Mesenchymal stem cell (in vitro differentiated cells and primary cell): Measurements from ENCODE around the gene MBD3L3.
A peak's percentile ranks its signal among the peaks of the same experiment; 100 is the strongest.
"Not testable (repeated sequence)": the region's sequence is repeated elsewhere in the genome, so short reads cannot be mapped to it uniquely, and the experiment has no call there.

ENCODE experiments used
- DNase-seq: peaks from one replicate; pipeline ENCODE4 v3.0.0-alpha.2; 2013
- H2AFZ ChIP-seq: one replicate; pipeline ENCODE4 v1.6.1; 2013; ENCODE audit warnings: low read depth, mild to moderate bottlenecking, control low read depth, inconsistent platforms, low read length, moderate library complexity
- H2AK5ac ChIP-seq: 2 replicates; pipeline ENCODE4 v1.6.1; 2013; ENCODE audit warnings: low read length, moderate library complexity, mild to moderate bottlenecking, inconsistent platforms; ENCODE audit not compliant: severe bottlenecking
- H2BK120ac ChIP-seq: one replicate; pipeline ENCODE4 v1.6.1; 2013; ENCODE audit warnings: low read depth, mild to moderate bottlenecking, inconsistent platforms, low read length, moderate library complexity
- H2BK12ac ChIP-seq, 2 experiments: one replicate each; pipeline ENCODE4 v1.6.1; 2013; ENCODE audit warnings: inconsistent platforms in 2 of 2, low read length in 2 of 2, mild to moderate bottlenecking in 2 of 2, moderate library complexity in 2 of 2, control low read depth in 1 of 2
- H2BK15ac ChIP-seq: one replicate; pipeline ENCODE4 v1.6.1; 2013; ENCODE audit warnings: mild to moderate bottlenecking, low read depth, inconsistent platforms; ENCODE audit not compliant: poor library complexity, severe bottlenecking
- H2BK5ac ChIP-seq: 2 replicates; pipeline ENCODE4 v1.6.1; 2013; ENCODE audit warnings: low read depth, mild to moderate bottlenecking, low read length, control low read depth, inconsistent platforms; ENCODE audit not compliant: poor library complexity, severe bottlenecking
- H3K14ac ChIP-seq, 2 experiments: one replicate each; pipeline ENCODE4 v1.6.1; 2013; ENCODE audit warnings: inconsistent platforms in 2 of 2, low read length in 2 of 2, control low read depth in 1 of 2, mild to moderate bottlenecking in 1 of 2, moderate library complexity in 1 of 2
- H3K18ac ChIP-seq, 2 experiments: one replicate each; pipeline ENCODE4 v1.6.1; 2013; ENCODE audit warnings: inconsistent platforms in 2 of 2, low read length in 2 of 2, control low read depth in 1 of 2, low read depth in 1 of 2, mild to moderate bottlenecking in 1 of 2
- H3K23ac ChIP-seq, 2 experiments: one replicate each; pipeline ENCODE4 v1.6.1; 2013; ENCODE audit warnings: inconsistent platforms in 2 of 2, low read length in 2 of 2, mild to moderate bottlenecking in 2 of 2, moderate library complexity in 2 of 2, control low read depth in 1 of 2
- H3K27ac ChIP-seq: 2 replicates; pipeline ENCODE4 v1.5.1; 2013; ENCODE audit warnings: mild to moderate bottlenecking, moderate library complexity, low read length, control low read depth, inconsistent platforms; ENCODE audit not compliant: poor library complexity, severe bottlenecking
- H3K27me3 ChIP-seq, 2 experiments: 2 replicates each; pipeline versions ENCODE4 v1.6.1 to v1.7.0; 2013; ENCODE audit warnings: low read length in 2 of 2, mild to moderate bottlenecking in 2 of 2, moderate library complexity in 2 of 2, control low read depth in 1 of 2, inconsistent platforms in 1 of 2; ENCODE audit not compliant: control insufficient read depth in 1 of 2, insufficient read depth in 1 of 2
- H3K36me3 ChIP-seq, 2 experiments: 2 replicates each; pipeline versions ENCODE4 v1.6.1 to v1.7.0; 2013; ENCODE audit warnings: low read length in 2 of 2, control low read depth in 1 of 2, inconsistent platforms in 1 of 2, low read depth in 1 of 2, mild to moderate bottlenecking in 1 of 2; ENCODE audit not compliant: insufficient read depth in 2 of 2, control insufficient read depth in 1 of 2
- H3K4ac ChIP-seq, 2 experiments: one replicate each; pipeline ENCODE4 v1.6.1; 2013; ENCODE audit warnings: inconsistent platforms in 2 of 2, low read length in 2 of 2, mild to moderate bottlenecking in 2 of 2, moderate library complexity in 2 of 2, control low read depth in 1 of 2, low read depth in 1 of 2
- H3K4me1 ChIP-seq: 2 replicates; pipeline ENCODE4 v1.6.1; 2013; ENCODE audit warnings: low read depth, low read length, control low read depth; ENCODE audit not compliant: control insufficient read depth, insufficient read depth
- H3K4me2 ChIP-seq: 2 replicates; pipeline ENCODE4 v1.6.1; 2013; ENCODE audit warnings: low read length, mild to moderate bottlenecking, inconsistent platforms; ENCODE audit not compliant: poor library complexity, severe bottlenecking
- H3K4me3 ChIP-seq, 2 experiments: 2 replicates each; pipeline versions ENCODE4 v1.5.1 to v1.7.0; 2013; ENCODE audit warnings: low read length in 2 of 2, mild to moderate bottlenecking in 2 of 2, control low read depth in 1 of 2, low read depth in 1 of 2; ENCODE audit not compliant: insufficient read depth in 1 of 2
- H3K79me1 ChIP-seq: replicated peaks from 2 replicates; pipeline ENCODE4 v1.6.1; 2013; ENCODE audit warnings: mild to moderate bottlenecking, control low read depth, low read length, inconsistent platforms; ENCODE audit not compliant: poor library complexity, severe bottlenecking
- H3K9ac ChIP-seq: 2 replicates; pipeline ENCODE4 v1.7.0; 2013; ENCODE audit warnings: mild to moderate bottlenecking, low read length, moderate library complexity
- H3K9me3 ChIP-seq: 2 replicates; pipeline ENCODE4 v1.7.0; 2013; ENCODE audit warnings: mild to moderate bottlenecking, low read length; ENCODE audit not compliant: control insufficient read depth
- H4K8ac ChIP-seq: one replicate; pipeline ENCODE4 v1.6.1; 2013; ENCODE audit warnings: inconsistent platforms, mild to moderate bottlenecking, low read length, moderate library complexity
- H4K91ac ChIP-seq: one replicate; pipeline ENCODE4 v1.6.1; 2013; ENCODE audit warnings: mild to moderate bottlenecking, low read length, inconsistent platforms
- WGBS: methylation state at CpG from one replicate; pipeline ENCODE4 v1.1.7; 2013; ENCODE audit warnings: mixed read lengths; 5-methylcytosine and 5-hydroxymethylcytosine counted together

MBD3L3 gene

DNA sequence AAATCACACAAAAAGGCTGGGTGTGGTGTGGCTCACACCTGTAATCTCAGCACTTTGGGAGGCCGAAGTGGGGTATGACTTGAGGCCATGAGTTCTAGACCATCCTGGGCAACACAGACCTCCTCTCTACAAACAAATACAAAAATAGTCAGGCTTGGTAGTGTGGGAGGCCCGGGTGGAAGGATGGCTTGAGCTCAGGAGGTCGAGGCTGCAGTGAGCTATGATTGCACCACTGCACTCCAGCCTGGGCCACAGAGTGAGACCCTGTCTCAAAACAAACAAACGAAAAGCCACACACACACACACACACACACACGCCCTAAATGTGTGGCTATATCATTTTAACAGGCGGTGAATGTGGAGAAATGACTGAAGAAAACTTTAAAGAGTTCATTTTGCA is 10.1 kb upstream of the MBD3L3 start:
- no peak overlapping the region for H3K18ac ChIP-seq
- H3K36me3 ChIP-seq, result peaks cover 22 to 28% of the 10 kb centered on the region in 2 experiments

DNA sequence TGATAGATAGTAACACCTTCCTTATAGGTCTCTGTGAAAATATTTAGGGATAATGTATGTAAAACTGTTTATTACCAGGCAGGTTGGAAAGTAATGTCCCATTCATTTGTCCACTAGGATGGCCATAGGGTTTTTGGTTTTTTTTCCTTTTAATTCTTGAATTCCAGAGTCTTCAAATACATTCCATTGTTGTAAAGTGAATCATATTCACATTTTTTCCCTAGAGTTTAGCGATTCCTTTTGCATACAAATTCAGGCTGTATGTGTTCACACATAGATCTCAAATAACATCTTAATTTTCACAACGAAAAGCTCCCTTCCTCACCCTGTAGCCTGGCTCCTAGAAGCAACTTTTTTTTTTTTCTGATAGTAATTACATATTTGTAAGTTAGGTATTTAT is 9.2 kb upstream of the MBD3L3 start:
- Histone ChIP-seq H3K14ac (no peak overlapping the region), H3K79me1 (peaks cover 19% of the 10 kb centered on the region), H3K4me3 (no peak overlapping the region), H2AK5ac (no peak overlapping the region), H2BK12ac (no peak overlapping the region), H3K18ac (no peak overlapping the region), H2AFZ (no peak overlapping the region), H3K27ac (no peak overlapping the region), H4K8ac (no peak overlapping the region), H2BK15ac (no peak overlapping the region), H2BK120ac (no peak overlapping the region), H4K91ac (no peak overlapping the region), H3K9ac (no peak overlapping the region), H3K4me1 (peaks cover 2% of the 10 kb centered on the region), H2BK5ac (no peak overlapping the region), H3K23ac (no peak overlapping the region), H3K4me2 (no peak overlapping the region), H3K27me3 (no peaks in the 10 kb centered on the region), H3K4ac (no peak overlapping the region), H3K9me3 (peaks cover 14% of the 10 kb centered on the region), H3K36me3 (peaks cover 14 to 20% of the 10 kb centered on the region in 2 experiments)
- 47% methylated on average over 1 of the region's 2 CpGs for WGBS
- no peak for DNase-seq

More for the DNA sequence above, 10.1 kb upstream of the MBD3L3 start:
- DNase-seq, result no peak
- Histone ChIP-seq H3K27ac (no peak overlapping the region), H3K23ac (no peak overlapping the region), H3K79me1 (peaks cover 23% of the 10 kb centered on the region), H2BK15ac (no peak overlapping the region), H3K4me1 (peaks cover 2% of the 10 kb centered on the region), H4K91ac (no peak overlapping the region), H2AK5ac (no peak overlapping the region), H3K4ac (no peak overlapping the region), H2AFZ (no peak overlapping the region), H3K9me3 (peaks cover 22% of the 10 kb centered on the region), H2BK5ac (no peak overlapping the region), H3K27me3 (no peaks in the 10 kb centered on the region), H3K9ac (no peak overlapping the region), H4K8ac (no peak overlapping the region), H3K4me3 (peak overlapping the region in 1 of 2 experiments; percentile 62), H3K14ac (no peak overlapping the region), H3K4me2 (no peak overlapping the region), H2BK12ac (no peak overlapping the region), H2BK120ac (no peak overlapping the region)
- 67% methylated on average over 3 of the region's 6 CpGs for WGBS

DNA sequence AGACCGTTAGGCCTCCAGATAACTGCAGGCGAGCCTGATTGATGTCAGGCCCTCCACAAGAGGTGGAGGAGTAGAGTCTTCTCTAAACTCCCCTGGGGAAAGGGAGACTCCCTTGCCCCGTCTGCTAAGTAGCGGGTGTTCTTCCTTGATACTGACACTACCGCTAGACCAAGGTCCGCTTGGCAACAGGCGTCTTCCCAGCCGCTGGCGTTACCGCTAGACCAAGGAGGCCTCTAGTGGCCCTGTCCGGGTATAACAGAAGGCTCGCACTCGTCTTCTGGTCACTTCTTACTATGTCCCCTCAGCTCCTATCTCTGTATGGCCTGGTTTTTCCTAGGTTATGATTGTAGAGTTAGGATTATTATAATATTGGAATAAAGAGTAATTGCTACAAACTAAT is 8.6 kb upstream of the MBD3L3 start:
- not testable (repeated sequence) for H3K4me2 ChIP-seq, H4K91ac ChIP-seq, H2BK12ac ChIP-seq, H4K8ac ChIP-seq, H3K23ac ChIP-seq, H2BK120ac ChIP-seq, H3K14ac ChIP-seq, H3K18ac ChIP-seq, H2BK15ac ChIP-seq, H2AK5ac ChIP-seq, H3K27ac ChIP-seq, H3K4me3 ChIP-seq, H3K9ac ChIP-seq, H3K27me3 ChIP-seq, H2AFZ ChIP-seq, H2BK5ac ChIP-seq, H3K4me1 ChIP-seq, H3K9me3 ChIP-seq, H3K4ac ChIP-seq
- peaks cover 13% of the 10 kb centered on the region for H3K79me1 ChIP-seq
- DNase-seq, result peak; percentile 24
- H3K36me3 ChIP-seq, result peaks cover 8 to 14% of the 10 kb centered on the region in 2 experiments
- WGBS, result 55% methylated on average over 10 of the region's 13 CpGs

DNA sequence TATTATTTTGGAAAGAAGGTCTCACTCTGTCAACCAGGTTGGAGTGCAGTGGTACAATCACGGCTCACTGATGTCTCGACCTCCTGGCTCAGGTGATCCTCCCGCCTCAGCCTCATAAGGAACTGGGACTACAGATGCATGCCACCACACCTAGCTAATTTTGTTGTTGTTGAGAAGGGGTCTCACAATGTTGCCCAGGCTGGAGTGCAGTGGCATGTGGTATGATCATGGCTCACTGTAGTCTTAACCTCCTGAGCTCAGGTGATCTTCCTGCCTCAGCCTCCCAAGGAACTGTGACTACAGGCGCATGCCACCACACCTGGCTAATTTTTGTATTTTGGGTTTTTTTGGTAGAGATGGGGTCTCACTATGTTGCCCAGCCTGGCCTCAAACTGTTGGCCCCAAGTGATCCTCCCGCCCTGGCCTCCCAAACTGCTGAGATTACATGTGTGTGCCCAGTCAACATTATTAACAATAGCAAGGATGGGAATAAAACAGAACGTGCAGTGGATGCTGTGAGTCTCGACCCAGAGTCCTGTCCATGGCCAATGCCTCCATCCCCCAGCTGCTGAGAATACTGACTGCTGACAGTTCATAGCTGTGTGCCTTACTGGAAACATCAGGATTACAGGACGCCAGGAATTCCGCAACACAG is 5.4 kb upstream of the MBD3L3 start:
- Histone ChIP-seq H2AFZ (no peak overlapping the region), H4K91ac (no peak overlapping the region), H2BK120ac (no peak overlapping the region), H3K4me3 (no peak overlapping the region), H3K4me1 (no peaks in the 10 kb centered on the region), H3K23ac (no peak overlapping the region), H3K18ac (no peak overlapping the region), H3K27ac (no peak overlapping the region), H2BK15ac (no peak overlapping the region), H3K27me3 (no peaks in the 10 kb centered on the region), H3K14ac (no peak overlapping the region), H2BK12ac (no peak overlapping the region), H2BK5ac (no peak overlapping the region), H4K8ac (no peak overlapping the region), H3K36me3 (no peaks in the 10 kb centered on the region), H3K4me2 (no peak overlapping the region), H3K9me3 (no peaks in the 10 kb centered on the region), H2AK5ac (no peak overlapping the region), H3K79me1 (no peaks in the 10 kb centered on the region), H3K4ac (no peak overlapping the region), H3K9ac (no peak overlapping the region)
- DNase-seq, result no peak
- WGBS, result 87% methylated on average over 9 of the region's 9 CpGs
